ENCODE data around the gene CDH4.
"Not testable (repeated sequence)": the region's sequence is repeated elsewhere in the genome, so short reads cannot be mapped to it uniquely, and the experiment has no call there.

CDH4 gene

GRCh38 chr20:61464307-61465303 is 212.5 kb downstream of the CDH4 start:
- DNase-seq = no peak

- DNase-seq = no peak
Observed at GRCh38 chr20:61475729-61476128, 223.7 kb downstream of the CDH4 start.

- DNase-seq = no peak
Observed at GRCh38 chr20:61476956-61477355, 224.9 kb downstream of the CDH4 start.

- DNase-seq = no peak
Observed at GRCh38 chr20:61477451-61477861, 225.4 kb downstream of the CDH4 start.

GRCh38 chr20:61478094-61478493 is 226.0 kb downstream of the CDH4 start:
- DNase-seq = no peak

GRCh38 chr20:61478611-61479305 is 226.7 kb downstream of the CDH4 start:
- no peak for DNase-seq

- DNase-seq = not testable (repeated sequence)
Observed at GRCh38 chr20:61479433-61479832, 227.4 kb downstream of the CDH4 start.

GRCh38 chr20:61480158-61480825 is 228.2 kb downstream of the CDH4 start:
- no peak for DNase-seq

- DNase-seq = no peak
Observed at GRCh38 chr20:61482056-61482887, 230.2 kb downstream of the CDH4 start.

- DNase-seq = no peak
Observed at GRCh38 chr20:61482901-61483300, 230.8 kb downstream of the CDH4 start.

- DNase-seq = no peak
Observed at GRCh38 chr20:61483336-61484067, 231.4 kb downstream of the CDH4 start.

- DNase-seq = no peak
Observed at GRCh38 chr20:61486198-61486597, 234.1 kb downstream of the CDH4 start.

- DNase-seq = no peak
Observed at GRCh38 chr20:61487346-61487996, 235.4 kb downstream of the CDH4 start.

- DNase-seq = no peak
Observed at GRCh38 chr20:61487997-61488371, 235.9 kb downstream of the CDH4 start.

GRCh38 chr20:61490721-61491120 is 238.7 kb downstream of the CDH4 start:
- DNase-seq = no peak

- no peak for DNase-seq
Observed at GRCh38 chr20:61492065-61492464, 240.0 kb downstream of the CDH4 start.

GRCh38 chr20:61493798-61494305 is 241.8 kb downstream of the CDH4 start:
- DNase-seq = no peak

GRCh38 chr20:61494763-61495575 is 242.9 kb downstream of the CDH4 start:
- no peak for DNase-seq

- DNase-seq = no peak
Observed at GRCh38 chr20:61497029-61497627, 245.1 kb downstream of the CDH4 start.
